Measurements from ENCODE around the gene RUNX1.

RUNX1 gene

DNA sequence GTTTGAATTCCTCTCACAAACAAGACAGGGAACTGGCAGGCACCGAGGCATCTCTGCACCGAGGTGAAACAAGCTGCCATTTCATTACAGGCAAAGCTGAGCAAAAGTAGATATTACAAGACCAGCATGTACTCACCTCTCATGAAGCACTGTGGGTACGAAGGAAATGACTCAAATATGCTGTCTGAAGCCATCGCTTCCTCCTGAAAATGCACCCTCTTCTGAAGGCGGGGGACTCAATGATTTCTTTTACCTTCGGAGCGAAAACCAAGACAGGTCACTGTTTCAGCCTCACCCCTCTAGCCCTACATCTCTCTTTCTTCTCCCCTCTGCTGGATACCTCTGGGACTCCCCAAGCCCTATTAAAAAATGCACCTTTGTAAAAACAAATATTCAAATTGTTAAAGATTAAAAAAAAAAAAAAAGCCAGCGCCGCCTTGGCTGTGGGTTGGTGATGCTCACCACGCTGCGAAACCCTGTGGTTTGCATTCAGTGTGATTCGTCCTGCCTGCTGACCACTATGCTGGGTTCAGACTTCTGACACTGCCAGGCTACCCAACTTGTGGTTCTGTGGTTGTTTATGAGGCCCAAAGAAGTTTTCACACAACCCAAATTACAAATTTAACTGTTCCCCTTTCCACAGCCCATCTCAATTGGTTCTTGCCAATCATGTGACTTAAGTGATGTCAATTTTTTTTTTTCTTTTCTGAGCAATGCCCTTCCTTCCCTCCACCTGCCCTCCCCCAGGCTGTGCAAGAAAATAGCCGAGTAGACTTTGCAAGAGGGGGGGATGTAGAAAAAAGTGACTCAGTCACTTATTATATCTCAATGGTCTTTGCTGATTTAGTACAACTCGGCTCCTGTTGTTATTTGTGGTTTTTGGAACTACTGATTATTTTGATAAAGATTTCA lies at the start of gene RUNX1:
Gene RUNX1 (minus strand): TSS at position 597 of the 912 bp plus-strand sequence.
- no peak for DNase-seq (ENCODE audit: low spot score)

DNA sequence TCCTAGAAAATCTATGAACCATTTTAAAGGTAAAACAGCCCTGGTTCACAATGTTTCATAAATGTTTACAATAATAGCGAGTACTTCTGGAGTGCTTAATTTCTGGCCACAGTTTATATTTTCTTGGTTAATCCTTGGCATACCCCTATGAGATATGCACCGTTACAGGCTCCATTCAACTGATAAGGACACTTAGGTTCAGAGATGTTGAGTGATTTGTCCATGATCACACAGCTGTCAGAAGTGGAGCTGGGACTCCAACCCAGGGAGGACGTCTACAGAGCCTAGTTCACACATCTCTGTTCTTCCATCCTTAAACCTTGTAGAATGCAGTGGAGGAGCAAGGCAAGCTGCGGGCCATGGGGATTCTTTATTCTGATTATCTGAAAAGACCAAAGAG lies 48.4 kb upstream of the RUNX1 start:
- no peak for DNase-seq (ENCODE audit: low spot score)

DNA sequence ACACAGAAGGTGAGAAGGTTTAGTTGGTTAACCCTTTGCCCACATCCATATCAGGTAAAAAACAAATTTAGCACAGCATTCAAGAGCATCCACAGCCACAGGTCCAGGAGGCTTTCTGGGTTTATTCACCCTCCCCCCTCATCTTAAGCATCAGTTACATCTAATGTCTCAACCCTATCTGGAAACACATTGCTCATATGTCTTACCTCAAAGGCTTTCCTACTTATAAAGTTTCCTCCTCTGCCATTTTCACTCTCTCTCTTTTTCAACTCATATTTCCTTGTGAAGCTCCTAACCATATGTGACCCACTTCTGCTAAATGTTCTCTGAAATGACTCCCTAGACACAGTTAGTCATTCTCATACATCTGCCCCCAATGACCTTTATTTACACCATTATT lies 47.9 kb upstream of the RUNX1 start:
- DNase-seq (ENCODE audit: low spot score): no peak

DNA sequence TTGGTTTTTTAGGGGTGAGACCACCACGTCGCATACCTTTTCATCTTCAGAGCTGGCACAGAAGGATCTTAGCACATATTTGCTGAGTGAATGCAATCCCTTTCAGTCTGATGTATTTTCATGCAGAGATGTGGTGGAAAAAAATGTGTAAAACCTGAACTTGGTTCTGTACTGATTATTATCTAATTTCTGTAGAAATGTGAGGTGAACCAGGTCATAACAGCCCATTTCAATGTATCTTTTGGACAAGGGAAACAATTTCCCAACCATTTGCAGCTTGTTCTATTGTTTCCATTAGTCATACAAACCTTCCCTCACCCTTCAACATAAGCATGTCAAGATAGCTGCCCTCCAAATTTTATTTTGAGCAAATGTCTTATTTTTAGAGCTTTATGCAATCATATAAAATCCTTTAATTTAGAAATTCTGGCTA lies 46.8 kb upstream of the RUNX1 start:
- no peak for DNase-seq (ENCODE audit: low spot score)

DNA sequence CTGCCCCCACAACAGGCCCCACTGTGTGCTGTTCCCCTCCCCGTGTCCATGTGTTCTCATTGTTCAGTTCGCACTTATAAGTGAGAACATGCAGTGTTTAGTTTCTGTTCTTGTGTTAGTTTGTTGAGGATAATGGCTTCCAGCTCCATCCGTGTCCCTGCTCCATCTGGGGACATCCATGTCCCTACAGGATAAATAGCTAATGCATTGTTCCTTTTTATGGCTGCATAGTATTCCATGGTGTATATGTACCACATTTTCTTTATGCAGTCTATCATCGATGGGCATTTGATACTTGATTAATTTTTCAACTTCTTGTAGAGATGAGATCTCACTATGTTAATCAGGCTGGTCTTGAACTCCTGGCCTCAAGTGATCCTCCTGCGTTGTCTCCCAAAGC lies 44.4 kb upstream of the RUNX1 start:
- DNase-seq (ENCODE audit: low spot score): no peak

DNA sequence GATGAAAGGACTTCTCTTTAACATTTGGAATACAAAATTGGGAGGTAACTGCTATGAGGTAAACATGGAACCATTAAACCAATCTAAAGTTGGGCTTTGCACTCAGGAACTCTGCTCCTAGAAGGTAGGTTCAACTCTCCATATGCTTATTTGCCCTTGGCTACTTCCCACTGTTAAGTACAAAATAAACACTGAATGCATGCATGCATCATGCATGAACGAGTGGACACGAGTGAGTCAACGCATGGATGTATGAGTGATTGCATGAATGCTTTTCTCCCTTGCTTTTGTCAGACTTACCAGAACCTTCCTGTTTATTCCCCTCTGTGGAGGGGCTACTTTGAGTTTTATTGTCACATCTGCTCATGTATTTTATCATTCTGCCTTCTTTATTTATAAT lies 42.4 kb upstream of the RUNX1 start:
- DNase-seq (ENCODE audit: low spot score): no peak

DNA sequence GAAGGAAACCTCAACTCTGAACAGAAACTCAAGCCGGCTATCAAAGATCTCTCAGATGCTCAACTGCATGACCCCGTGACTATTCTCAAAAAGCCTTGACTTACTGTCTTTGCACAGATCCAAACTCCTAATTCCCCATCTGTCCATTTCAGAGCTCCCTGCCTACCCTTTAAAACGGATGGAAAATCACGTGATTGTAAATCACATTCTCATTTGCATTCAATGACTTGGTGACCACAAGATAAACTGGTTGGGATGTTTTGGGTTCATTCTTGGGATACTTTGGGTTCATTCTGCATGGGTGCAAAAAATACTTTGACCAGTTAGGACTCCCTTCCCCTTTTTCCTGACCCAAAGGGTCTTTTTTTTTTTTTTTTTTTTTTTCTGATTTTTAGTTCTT lies 41.3 kb upstream of the RUNX1 start:
- no peak for DNase-seq (ENCODE audit: low spot score)

DNA sequence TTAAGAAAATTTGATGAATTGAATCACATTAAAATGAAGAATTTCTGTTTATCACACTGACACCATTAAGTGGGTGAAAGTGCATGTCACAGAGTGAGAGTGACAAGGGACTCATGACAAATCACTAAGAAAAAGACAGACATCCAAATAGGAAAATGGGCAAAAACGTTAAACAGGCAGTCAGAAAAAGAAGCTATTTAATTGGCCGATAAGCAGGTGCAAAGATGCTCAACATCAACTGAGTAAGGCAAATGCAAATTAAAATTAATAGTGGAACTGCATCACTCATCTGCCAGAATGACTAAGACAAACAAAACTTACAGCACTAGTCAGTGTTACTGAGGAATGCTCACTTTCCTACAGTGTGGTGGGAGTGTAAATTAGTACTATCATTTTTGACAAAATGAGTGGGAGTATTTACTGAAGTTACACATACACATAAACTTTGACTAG lies 39.2 kb upstream of the RUNX1 start:
- DNase-seq (ENCODE audit: low spot score): no peak

DNA sequence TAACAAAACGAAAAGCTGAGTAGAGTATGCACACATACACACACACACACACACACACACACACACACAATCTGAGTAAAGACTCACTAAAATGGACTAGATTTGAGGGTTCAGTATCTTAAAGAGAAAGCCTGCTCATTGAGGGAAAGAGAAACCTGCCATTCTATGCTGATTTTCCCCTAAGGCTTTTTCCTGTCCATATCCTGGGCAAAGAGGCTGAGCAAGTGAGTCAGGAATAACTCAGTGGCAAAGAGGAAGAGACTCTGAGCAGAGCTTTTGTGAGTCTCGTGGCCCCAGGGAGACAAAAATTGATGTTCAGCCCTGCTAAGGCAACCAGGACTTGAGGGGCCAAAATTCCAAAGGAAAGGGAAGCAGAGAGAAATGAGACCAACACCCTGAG lies 37.3 kb upstream of the RUNX1 start:
- peak; percentile 60 for DNase-seq (ENCODE audit: low spot score)

DNA sequence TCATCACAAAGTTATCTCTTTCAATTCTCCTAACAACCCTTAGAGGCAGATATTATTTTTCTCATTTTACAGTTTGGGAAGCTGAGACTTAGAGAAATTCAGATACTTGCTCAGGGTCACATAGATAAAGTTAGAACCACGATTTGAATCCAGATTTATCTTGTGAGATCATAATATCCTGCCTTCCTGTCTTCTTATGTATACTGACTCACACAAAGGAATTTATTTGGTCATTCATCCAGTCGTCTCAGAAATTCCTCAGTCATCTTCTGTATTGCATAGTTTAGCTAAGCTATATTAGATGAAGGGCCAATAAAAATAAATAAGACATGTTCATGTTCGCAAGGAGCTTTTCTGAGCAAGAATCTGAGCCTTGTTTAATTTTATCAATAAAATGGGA lies 35.8 kb upstream of the RUNX1 start:
- peak; percentile 56 for DNase-seq (ENCODE audit: low spot score)

DNA sequence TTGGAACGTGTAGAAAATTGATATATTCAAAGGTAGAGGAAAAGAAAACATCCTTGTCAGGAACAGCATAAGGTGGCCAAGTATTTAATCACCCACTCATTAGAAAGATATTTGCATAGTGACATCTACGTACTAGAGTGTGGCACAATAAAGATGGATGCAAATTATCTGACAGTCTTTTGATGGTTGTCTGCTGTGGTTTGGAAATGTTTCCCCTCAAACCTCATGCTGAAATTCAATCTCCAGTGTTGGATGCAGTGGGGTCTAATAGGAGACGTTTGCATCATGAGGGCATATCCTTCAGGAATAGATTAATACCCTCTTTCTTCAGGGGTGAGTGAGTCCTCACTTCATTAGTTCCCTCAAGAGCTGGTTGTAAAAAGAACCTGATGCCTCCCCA lies 34.1 kb upstream of the RUNX1 start:
- no peak for DNase-seq (ENCODE audit: low spot score)

DNA sequence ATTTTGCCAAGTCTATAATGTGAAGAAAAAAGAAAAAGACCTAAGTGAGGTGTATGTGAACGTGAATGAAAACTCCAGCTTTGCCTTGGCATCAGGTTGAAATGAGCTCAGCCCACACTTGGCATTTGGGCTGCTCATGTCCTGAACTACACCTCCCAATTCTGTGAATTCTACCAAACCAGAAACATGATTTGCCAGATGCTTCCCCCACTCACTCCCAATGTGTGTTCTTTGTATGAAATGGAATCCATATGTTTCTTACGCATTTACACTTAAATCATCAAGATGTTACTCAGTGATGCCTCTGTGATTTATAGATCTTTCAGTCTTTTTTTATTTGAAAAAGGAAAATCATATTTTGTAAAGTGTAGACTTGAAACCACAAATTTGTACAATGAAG lies 32.8 kb upstream of the RUNX1 start:
- no peak for DNase-seq (ENCODE audit: low spot score)

DNA sequence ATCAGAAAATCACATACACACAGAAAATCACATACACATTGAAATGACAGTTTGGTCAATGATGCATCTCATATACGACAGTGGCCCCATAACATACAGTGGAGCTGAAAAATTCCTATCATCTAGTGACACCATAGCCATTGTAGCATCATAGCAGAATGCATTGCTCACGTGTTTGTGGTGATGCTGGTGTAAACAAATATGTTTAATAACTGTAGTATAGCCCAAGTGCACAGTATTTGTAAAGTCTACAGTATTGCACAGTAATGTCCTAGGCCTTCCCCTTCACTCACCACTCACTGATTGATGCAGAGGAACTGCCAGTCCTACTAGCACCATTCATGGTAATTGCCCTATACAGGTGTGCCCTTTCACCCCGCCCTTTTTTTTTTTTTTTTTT lies 30.1 kb upstream of the RUNX1 start:
- no peak for DNase-seq (ENCODE audit: low spot score)

DNA sequence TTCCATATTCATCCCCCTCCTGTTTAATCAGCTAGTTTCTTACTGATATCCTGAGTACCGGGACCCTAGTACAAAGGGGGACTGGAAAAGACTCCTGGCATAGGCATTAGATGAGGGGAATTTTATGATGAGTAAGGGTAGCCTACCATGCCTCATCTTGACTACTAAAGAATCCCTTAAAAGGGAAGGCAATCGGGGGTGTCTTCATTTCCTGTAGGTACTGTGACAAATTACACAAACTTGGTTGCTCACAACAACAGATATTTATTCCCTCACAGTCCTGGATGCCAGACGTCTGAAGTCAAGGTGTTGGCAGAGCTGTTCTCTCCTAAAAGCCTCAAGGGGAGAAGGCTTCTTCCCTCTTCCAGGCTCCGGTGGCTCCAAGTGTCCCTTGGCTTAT lies 28.9 kb upstream of the RUNX1 start:
- DNase-seq (ENCODE audit: low spot score): no peak

DNA sequence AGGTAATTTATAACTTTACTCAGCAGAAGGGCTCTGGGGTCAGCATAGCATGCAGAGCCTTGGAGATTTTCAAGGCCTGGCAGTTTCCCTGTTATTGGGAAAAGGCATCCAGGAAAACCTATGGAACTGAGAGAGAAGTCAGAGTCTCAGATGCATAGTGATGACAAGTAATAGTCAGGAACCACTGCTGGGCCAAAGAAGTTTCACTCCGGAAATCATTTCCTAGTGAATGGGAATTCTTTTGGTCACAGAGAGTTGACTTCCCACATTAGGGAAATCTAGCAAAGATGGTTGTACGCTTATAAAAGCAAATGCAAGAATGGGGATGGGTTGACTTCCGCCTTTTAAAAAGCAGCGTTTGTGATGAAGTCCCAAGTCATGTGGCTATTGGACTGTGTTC lies 28.4 kb upstream of the RUNX1 start:
- DNase-seq (ENCODE audit: low spot score): no peak

DNA sequence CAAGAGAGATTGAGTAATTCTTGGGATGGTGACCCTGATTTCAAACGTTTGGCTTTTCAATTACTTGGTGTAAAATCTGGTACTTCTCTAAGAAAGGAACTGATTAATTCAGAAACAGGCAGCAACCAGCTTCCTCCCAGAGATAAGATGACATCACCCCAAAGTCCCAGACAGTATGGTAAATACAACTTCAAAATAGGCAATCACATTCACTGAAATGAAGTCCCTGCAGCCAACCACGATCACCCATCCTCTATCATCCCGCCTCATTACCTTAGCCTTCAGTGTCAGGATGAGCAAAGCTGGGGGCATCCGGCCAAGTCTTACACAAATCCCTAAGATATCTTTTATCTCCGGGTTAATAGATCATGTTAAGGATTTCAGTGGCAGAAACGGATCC lies 26.4 kb upstream of the RUNX1 start:
- no peak for DNase-seq (ENCODE audit: low spot score)

DNA sequence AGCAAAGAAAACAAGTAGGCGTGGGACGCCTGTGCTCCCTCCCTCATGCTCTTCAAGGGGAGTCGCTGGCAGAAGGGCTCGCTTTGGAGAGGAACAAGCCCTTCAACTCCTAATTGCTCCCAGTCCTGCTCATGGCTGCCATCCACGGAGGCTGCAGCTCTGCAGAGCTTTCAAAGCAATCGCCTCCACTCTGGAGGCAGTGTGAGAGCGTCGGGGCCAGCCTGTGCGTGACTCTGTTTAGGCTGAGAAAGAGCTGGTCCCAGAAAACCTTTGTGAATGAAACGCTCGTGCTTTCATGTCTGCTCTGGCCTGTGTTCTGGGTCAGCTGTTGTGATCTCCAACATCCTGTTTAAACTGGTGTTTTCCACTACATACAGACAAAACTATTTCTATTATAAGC lies 23.9 kb upstream of the RUNX1 start:
- DNase-seq (ENCODE audit: low spot score): no peak

DNA sequence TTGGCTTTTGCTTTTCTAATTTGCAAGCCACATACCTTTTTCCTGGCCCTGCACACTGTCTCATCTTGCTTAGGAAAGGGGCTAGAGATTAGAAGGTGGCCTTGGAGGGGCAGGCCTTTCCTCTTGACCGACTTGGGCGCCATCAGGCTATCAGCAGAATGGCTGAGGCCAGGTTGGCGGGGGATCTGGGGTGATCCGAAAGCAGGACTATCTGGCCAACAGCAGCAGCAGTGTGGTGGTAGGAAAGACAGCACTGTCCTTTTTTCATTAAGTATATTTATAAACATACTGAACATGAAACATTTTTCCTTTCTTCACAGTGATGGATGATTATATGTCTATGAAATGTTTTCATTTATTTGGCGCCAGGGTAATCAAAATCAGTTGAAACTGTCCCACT lies 23.5 kb upstream of the RUNX1 start:
- DNase-seq (ENCODE audit: low spot score): no peak

DNA sequence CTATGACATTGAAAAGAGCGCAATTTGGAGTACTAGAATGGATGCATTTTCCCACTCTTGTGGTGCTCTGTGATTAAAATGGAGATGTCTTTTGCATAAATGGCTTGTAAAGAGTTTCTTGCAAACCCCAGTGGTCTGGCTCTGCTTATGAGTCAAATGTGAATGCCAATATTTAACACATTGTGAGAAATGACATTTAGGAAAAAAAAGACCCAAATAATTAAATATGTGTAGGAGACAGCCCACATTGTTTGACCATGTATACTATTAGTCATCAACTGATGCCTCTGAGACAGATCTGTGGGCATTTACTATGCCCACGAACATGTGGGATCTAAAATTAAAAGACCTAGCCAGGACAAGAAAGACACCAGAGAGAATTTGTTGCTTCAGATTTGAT lies 22.2 kb upstream of the RUNX1 start:
- peak; percentile 40 for DNase-seq (ENCODE audit: low spot score)

DNA sequence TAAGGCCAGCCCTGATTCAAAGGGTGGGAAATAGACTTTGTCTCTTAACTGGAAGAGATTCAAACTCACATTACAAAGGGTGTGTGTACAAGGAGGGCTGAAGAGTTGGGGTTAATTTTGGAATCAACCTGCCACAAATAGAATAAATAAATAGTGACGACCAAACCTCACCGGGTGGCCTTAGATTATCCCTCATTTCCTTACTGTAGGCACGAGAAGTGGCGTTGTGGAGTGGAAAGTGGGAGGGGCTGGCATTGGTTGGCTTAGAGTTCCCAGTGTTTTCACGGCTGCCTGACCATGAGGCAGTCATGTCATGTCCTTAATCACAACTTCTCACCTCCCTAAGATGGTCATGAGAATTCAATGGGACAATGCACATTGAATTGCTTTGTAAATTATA lies 21.3 kb upstream of the RUNX1 start:
- DNase-seq (ENCODE audit: low spot score): no peak

DNA sequence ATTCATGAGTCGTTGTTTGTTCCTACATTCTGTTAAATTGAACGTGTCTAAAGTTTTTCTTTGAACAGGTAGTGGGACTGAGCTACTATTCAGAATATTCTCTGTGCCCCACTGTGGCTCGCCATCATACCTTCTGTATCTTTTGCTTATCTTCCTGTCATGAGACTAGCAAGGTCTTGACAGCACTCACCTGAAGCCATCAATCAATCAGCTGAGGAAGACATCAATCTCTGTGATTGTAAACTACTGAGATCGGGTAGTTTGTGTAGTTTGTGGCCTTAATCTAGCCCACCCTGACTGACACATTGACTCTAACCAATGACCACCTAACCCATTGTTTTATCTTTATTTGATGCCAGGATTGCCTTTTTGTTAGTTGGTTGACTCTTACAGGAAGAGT lies 17.7 kb upstream of the RUNX1 start:
- DNase-seq (ENCODE audit: low spot score): no peak

DNA sequence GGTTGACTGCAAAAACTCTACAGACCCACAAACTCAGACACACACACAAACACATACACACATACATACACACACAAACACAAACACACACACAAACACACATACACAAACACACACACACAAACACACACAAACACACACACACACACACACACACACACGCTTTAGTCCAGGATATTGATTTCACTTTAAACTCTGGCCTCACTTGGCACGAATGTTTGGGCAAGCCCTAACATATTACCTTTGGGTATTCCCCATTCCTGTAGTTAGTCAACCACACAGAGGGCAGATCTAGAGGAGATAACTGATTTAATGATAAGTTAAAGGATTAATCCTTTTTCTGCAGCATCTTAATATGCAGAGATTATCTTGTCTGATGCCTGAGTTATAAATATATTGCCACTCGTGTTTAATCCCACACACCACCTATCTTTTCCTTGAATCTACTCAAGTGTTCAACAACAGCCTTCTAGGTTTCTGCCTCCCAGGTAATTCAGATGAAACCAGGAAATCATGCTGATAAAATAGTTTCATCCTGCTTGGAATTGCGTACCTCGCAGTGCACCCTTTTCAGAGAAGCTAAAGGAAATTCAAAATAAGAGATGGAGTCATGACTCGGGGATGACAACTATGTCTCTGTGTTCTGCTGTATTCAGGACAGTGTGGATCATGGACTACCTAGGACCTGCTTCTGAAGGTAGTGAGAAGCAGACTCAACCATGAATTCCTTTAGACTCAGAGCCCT lies 14.5 kb upstream of the RUNX1 start:
- DNase-seq (ENCODE audit: low spot score): no peak

DNA sequence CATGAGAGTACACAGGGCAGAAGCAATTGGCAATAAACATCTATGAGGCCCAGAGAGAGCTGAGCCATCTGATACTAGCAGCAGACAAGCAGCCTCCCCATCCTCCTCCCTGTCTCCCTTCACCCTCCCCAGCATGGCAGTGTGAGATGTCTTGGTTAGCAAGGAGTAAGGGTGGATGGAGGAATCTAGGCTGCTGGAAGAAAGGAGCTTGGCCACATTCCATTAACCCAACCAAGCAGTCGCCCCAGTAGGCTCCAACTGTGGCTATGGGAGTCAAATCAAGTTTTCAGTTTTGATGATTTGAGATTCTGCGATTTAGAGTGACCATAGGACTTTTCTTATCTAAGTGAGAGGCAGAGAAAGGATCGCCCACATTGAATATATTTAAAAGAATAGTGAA lies 12.9 kb upstream of the RUNX1 start:
- DNase-seq (ENCODE audit: low spot score): no peak
